ENCODE measurements around the gene TTC27.
"Not testable (repeated sequence)": the region's sequence is repeated elsewhere in the genome, so short reads cannot be mapped to it uniquely, and the experiment has no call there.

Gene TTC27

DNA sequence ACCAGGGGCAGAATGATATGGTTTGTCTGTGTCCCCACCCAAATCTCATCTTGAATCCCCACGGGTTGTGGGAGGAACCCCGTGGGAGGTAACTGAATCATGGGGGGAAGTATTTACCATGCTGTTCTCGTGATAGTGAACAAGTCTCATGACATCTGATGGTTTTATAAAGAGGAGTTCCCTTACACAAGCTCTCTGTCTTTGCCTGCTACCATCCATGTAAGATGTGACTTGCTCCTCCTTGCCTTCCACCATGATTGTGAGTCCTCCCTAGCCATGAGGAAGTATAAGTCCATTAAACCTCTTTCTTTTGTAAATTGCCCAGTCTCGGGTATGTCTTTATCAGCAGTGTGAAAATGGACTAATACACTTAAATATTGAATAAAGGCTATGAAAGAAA, 218.4 kb downstream of the TTC27 start:
- not testable (repeated sequence) for FAIRE-seq; DNase-seq (ENCODE audit: low spot score)

GRCh38 chr2:32847734-32848133, 219.9 kb downstream of the TTC27 start:
- FAIRE-seq = no peak

DNA sequence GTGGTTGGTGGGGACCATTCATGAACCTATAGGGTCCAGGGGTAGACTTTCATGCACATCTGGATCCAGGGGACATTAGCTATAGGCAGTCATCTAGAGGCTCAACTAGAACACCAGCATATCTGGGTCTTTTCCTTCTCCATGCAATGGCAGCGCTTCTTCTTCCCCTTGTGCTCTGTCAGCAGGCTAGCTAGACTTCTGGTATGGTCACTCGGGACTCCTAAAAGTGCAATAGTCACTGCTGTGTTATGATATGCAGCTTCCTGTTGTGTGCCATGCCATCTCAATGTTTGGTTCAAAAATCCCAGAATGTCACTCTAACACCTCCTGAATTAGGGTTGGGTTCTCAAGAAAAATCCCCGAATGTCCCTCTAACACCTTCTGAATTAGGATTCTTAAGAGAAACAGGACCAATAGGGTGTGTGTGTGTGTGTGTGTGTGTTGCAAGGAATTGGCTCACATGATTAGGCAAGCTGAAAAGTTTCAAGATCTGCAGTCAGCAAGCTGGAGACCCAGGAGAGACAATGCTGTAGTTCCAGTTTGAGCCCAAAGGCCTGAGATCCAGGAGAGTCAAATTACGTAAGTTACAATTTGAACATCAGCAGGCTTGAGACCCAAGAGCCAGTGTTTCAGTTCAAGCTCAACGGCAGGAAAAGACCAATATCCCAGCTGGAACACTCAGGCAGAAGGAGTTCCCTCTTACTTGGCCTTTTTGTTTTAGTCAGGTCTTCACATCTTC, 221.8 kb downstream of the TTC27 start:
- FAIRE-seq = no peak
- no peak for DNase-seq (ENCODE audit: low spot score)

More at GRCh38 chr2:32847734-32848133, 219.9 kb downstream of the TTC27 start:
- no peak for DNase-seq (ENCODE audit: low spot score)

- DNase-seq (ENCODE audit: low spot score) = no peak
- no peak for FAIRE-seq
Measured at GRCh38 chr2:32851777-32852439, 224.1 kb downstream of the TTC27 start.

DNA sequence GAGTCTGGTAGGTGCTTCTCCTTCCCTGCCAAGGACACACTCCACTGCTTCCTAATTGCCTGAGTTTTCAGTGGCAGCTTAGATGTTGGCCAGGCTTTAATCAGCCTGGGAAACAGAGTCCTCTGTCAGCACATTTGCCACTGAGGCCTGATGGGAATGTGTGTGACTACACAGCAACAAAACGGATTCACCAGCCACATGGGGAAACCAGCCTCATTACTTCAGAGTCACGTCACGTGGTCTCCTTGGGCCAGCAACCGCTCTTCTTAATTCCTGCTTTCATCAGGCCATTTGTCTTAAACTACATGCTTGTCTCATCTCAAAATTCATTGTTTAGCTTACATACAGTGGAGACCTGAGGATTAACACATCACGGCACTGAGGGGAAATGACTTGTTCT, 225.0 kb downstream of the TTC27 start:
- DNase-seq (ENCODE audit: low spot score) (no peak), FAIRE-seq (no peak)

GRCh38 chr2:32856891-32857290, 229.0 kb downstream of the TTC27 start:
- no peak for DNase-seq (ENCODE audit: low spot score)
- FAIRE-seq = no peak

DNA sequence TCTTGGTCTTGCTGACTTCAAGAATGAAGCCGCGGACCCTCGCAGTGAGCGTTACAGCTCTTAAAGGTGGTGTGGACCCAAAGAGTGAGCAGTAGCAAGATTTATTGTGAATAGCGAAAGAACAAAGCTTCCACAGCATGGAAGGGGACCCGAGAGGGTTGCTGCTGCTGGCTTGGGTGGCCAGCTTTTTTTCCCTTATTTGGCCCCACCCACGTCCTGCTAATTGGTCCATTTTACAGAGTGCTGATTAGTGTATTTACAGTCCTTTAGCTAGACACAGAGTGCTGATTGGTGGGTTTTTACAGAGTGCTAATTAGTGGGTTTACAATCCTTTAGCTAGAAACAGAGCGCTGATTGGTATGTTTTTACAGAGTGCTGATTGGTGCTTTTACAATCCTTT, 230.9 kb downstream of the TTC27 start:
- FAIRE-seq (no peak), DNase-seq (ENCODE audit: low spot score) (no peak)

GRCh38 chr2:32860385-32860784, 232.5 kb downstream of the TTC27 start:
- FAIRE-seq (no peak), DNase-seq (ENCODE audit: low spot score) (no peak)

DNA sequence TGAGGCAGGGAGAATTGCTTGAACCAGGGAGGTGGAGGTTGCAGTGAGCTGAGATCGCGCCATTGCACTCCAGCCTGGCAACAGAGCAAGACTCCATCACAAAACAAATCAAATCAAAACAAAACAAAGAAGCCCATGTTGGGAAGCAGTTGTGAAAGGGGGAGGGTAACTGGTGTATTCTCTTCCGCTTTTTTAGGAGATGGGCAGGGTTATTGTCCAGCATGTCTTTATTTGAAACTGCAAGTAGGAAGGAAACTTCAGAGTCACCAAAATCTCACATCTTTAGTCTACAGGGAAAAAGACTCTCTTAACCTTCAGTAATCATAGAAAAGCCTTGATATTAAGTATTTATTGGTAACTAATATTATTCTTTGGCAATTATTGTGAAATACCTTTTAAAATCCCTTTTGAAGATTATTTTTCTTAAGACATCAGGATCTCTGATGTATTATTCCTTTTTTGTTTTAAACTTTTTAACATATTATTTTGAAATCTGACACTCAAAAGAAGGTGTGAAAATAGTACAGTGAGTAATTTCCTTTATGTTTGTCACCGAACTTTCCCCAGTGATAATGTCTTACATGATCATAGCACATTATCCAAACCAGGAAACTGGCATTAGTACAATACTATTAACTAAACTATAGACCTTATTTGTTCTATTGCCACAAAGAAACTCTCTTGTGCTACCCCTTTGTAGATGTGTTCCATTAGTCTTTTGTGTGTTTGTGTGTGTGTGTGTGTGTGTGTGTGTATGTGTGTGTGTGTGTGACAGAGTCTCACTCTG, 234.6 kb downstream of the TTC27 start:
- no peak for DNase-seq (ENCODE audit: low spot score)
- FAIRE-seq = no peak

DNA sequence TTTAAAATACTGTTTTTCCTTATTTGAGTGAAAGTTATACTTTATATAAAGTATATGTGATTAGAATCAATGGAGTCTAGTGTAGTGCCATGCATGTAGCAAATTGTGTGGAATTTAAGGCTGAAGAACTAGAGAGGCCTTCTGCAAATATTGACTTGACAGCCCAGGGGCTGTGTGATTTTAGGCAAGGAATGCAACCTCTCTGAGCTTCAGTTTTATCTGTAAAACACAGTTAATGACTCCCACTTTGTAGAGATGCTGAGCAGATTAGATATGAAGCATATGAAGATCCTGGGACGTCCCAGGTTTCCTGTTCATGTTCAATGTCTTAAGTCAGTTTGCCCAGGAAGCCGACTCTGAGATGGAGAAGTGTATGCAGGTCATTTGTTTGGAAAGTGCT, 235.5 kb downstream of the TTC27 start:
- no peak for FAIRE-seq
- DNase-seq (ENCODE audit: low spot score) = no peak

DNA sequence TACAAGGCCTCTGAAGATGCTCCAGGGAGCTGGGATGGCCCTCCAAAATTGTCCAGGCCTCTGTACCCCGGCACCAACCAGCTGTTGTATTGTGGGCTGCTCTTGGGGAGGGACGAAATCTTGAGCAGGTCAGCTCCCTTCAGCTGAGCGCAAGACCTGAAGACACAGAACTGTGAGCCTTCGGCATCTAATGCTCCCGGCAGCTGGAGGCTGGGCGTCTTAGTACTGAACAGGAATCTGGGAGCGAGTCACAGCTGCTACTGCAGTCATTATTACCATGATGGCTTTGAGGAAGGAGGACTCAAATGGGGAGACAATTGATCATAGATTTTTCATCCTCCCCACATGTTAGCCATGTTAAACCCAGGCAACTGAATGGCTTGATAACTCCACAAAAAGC, 236.0 kb downstream of the TTC27 start:
- no peak for FAIRE-seq

DNA sequence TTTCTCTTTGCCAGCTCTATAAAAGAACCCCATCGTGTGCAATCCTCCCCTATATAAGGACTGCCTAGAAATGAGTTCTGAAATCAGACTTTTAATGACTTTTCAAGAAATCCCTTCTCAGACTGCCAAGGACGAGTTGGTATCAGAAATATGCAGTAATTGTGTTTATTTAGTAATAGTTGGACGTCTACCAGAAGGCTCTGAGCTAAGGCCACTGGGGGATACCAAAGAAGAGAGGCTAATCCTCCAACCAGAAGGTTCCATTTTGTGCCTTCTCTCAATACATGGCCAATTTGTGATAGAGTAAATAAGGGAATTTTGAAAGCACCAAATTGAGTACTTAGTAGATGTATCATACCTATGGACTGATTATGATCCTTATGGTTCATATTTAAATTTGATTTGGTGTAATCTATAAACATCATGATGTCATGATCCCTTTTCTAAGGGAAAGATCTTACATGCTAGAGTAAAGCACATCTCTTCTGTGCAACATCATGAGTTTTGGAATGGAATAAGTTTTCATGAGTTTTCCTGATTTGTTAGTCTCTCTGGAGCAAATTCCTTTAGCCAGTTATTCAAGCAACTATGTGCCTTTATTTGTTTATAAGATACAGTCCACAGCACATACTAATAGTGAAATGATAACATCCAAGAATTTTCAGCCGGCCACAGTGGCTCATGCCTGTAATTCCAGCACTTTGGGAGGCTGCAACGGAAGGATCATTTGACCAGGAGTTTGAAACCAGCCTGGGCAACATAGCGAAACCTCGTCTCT, 236.7 kb downstream of the TTC27 start:
- no peak for FAIRE-seq
- DNase-seq (ENCODE audit: low spot score) = no peak

More for the DNA sequence above, 236.0 kb downstream of the TTC27 start:
- DNase-seq (ENCODE audit: low spot score) = no peak

GRCh38 chr2:32865399-32866068, 237.7 kb downstream of the TTC27 start:
- DNase-seq (ENCODE audit: low spot score) (peak; percentile 66), FAIRE-seq (peak; percentile 71)

DNA sequence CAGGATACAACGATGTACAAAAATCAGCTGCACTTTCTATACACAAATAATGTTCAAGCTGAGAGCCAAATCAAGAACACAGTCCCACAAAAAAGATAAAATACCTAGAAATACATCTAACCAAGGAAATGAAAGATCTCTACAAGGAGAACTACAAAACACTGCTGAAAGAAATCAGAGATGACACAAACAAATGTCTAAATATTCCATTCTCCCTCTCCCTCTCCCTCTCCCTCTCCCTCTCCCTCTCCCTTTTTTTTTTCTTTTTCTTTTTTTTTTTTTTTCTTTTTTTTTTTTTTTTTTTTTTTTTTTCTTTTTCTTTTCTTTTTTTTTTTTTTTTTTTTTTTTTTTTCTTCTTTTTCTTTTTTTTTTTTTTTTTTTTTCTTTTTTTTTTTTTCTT, 238.6 kb downstream of the TTC27 start:
- not testable (repeated sequence) for FAIRE-seq; DNase-seq (ENCODE audit: low spot score)

Measured in RCC 7860 (cell line).